Adipocyte (in vitro differentiated cells): ENCODE results near the gene PA2G4.

Source experiments
- DNase-seq: peaks from one replicate; pipeline ENCODE4 v3.0.0-alpha.2; 2015; ENCODE audit warnings: low read depth
- H3K27me3 ChIP-seq: replicated peaks from 2 replicates; pipeline ENCODE4 v1.7.0; 2013; ENCODE audit warnings: mild to moderate bottlenecking, low read length, moderate library complexity; ENCODE audit not compliant: control insufficient read depth, insufficient read depth
- H3K36me3 ChIP-seq: 2 replicates; pipeline ENCODE4 v1.7.0; 2013; ENCODE audit warnings: low read length, mild to moderate bottlenecking, moderate library complexity; ENCODE audit not compliant: control insufficient read depth, insufficient read depth, severe bottlenecking
- H3K4me1 ChIP-seq: 2 replicates; pipeline ENCODE4 v1.7.0; 2013; ENCODE audit warnings: mild to moderate bottlenecking, low read length, moderate library complexity; ENCODE audit not compliant: control insufficient read depth, insufficient read depth
- H3K4me3 ChIP-seq: 2 replicates; pipeline ENCODE4 v1.7.0; 2013; ENCODE audit warnings: mild to moderate bottlenecking, low read length, moderate library complexity
- H3K9ac ChIP-seq: 2 replicates; pipeline ENCODE4 v1.7.0; 2013; ENCODE audit warnings: mild to moderate bottlenecking, low read length, moderate library complexity
- H3K9me3 ChIP-seq: 2 replicates; pipeline ENCODE4 v1.7.0; 2013; ENCODE audit warnings: mild to moderate bottlenecking, low read length, moderate library complexity; ENCODE audit not compliant: control insufficient read depth

PA2G4 gene

DNA sequence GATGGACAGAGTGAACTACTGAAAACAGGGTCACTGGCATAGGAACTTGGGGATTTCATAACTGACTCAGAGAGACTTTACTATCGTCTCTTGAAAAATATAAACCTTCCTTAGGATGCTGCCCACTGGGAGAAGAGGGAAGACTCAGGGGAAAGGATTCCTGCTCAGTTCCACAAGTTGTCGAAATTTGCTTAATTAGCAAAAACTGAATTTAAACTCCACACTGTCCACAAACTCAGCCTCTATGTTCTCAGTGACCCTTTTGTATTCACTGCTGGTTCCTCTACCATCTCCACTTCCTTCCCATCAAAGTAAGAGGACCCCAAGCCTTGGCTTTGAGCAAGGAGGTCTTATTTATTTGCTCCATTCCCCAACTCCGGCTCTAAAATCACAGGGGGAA is 40.9 kb downstream of the PA2G4 start:
- Histone ChIP-seq H3K9me3 (no peaks in the 10 kb centered on the region), H3K36me3 (peaks cover 45% of the 10 kb centered on the region), H3K27me3 (no peaks in the 10 kb centered on the region)

GRCh38 chr12:56146492-56147460 is 42.4 kb downstream of the PA2G4 start:
- Histone ChIP-seq H3K9me3 (no peaks in the 10 kb centered on the region), H3K4me3 (no peak overlapping the region), H3K36me3 (peaks cover 32% of the 10 kb centered on the region), H3K9ac (peak overlapping the region; percentile 68), H3K4me1 (peaks cover 56% of the 10 kb centered on the region), H3K27me3 (no peaks in the 10 kb centered on the region)
- DNase-seq, result no peak

More for the DNA sequence above, 40.9 kb downstream of the PA2G4 start:
- H3K4me1 ChIP-seq, result peaks cover 44% of the 10 kb centered on the region
- no peak overlapping the region for H3K9ac ChIP-seq
- no peak overlapping the region for H3K4me3 ChIP-seq
- no peak for DNase-seq

GRCh38 chr12:56150563-56150962 is 46.2 kb downstream of the PA2G4 start:
- Histone ChIP-seq H3K36me3 (no peaks in the 10 kb centered on the region), H3K9me3 (no peaks in the 10 kb centered on the region), H3K27me3 (no peaks in the 10 kb centered on the region), H3K4me3 (no peak overlapping the region), H3K4me1 (peaks cover 50% of the 10 kb centered on the region), H3K9ac (peak overlapping the region; percentile 1)
- peak; percentile 56 for DNase-seq

- H3K27me3 ChIP-seq, result no peaks in the 10 kb centered on the region
- peak overlapping the region; percentile 95 for H3K9ac ChIP-seq
- DNase-seq, result peak; percentile 29
- no peaks in the 10 kb centered on the region for H3K9me3 ChIP-seq
- H3K4me3 ChIP-seq, result peak overlapping the region; percentile 92
- no peaks in the 10 kb centered on the region for H3K36me3 ChIP-seq
- H3K4me1 ChIP-seq, result peaks cover 42% of the 10 kb centered on the region
Measured at GRCh38 chr12:56151672-56152131, 47.3 kb downstream of the PA2G4 start.

GRCh38 chr12:56152132-56152755 is 47.9 kb downstream of the PA2G4 start, which contains the start of gene MYL6B:
MYL6B (plus strand) TSS chr12:56152587; CDS start chr12:56153919, 1,332 bp downstream.
- DNase-seq, result peak; percentile 98
- Histone ChIP-seq H3K9ac (peak within 1 kb of the TSS; percentile 95), H3K4me3 (peak within 1 kb of the TSS; percentile 92), H3K4me1 (peaks cover 38% of the 10 kb centered on the region), H3K36me3 (no peaks in the 10 kb centered on the region), H3K9me3 (no peaks in the 10 kb centered on the region), H3K27me3 (no peaks in the 10 kb centered on the region)

DNA sequence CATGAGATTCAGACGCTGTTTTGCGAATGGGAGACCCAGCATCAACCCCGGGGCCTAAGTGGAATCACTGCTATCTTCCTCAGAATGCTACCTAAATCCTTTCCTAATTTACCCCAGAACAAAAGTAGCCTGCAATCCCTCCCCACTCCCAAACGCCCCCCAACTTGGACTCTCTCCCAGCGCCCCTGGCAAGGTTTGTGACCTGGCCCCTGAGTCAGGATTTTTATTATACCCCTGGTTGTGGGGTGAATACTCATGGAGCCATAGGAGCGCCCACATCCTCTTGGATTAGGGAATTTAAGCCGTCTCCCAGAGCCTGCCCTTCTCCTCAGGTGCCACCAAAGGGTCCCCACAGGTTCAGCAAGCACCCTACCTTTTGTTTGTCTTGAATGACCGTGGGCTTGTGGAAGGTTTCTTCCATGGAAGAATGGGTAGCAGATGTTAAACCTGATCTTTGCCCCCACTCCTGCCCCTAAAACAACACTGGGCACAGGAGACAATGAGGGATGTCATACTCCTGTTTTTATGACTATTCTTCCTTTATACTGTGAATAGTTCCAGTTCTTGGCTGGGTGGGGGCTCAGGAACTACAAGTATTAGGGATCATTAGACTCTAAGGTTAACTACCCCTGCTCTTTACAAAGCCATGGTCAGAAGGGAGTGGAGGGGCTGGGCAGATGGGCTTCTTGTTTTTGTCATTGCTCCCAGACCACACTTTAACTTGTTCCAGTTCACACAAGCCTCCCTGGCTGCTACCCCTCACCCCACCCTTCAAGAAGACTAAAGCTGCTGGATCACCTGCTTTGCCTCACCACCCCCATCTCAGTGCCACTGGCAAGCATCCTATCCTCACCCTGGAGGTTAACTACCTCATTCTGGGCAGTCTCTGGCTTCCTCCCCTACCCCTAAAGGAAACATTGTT is 48.7 kb downstream of the PA2G4 start:
- H3K9me3 ChIP-seq, result no peaks in the 10 kb centered on the region
- no peak for DNase-seq

GRCh38 chr12:56153678-56154065 is 49.3 kb downstream of the PA2G4 start:
- H3K9me3 ChIP-seq, result no peaks in the 10 kb centered on the region
- DNase-seq, result no peak
- H3K27me3 ChIP-seq, result no peaks in the 10 kb centered on the region
- H3K4me3 ChIP-seq, result peak overlapping the region; percentile 92
- peaks cover 30% of the 10 kb centered on the region for H3K4me1 ChIP-seq
- H3K36me3 ChIP-seq, result no peaks in the 10 kb centered on the region
- peak overlapping the region; percentile 95 for H3K9ac ChIP-seq

More for the DNA sequence above, 48.7 kb downstream of the PA2G4 start:
- H3K27me3 ChIP-seq, result no peaks in the 10 kb centered on the region
- no peaks in the 10 kb centered on the region for H3K36me3 ChIP-seq
- H3K4me3 ChIP-seq, result peak overlapping the region; percentile 92
- H3K4me1 ChIP-seq, result peaks cover 37% of the 10 kb centered on the region
- H3K9ac ChIP-seq, result peak overlapping the region; percentile 95

GRCh38 chr12:56154246-56154771 is 50.0 kb downstream of the PA2G4 start:
- Histone ChIP-seq H3K9ac (no peak overlapping the region), H3K9me3 (no peaks in the 10 kb centered on the region), H3K27me3 (no peaks in the 10 kb centered on the region), H3K4me1 (peaks cover 30% of the 10 kb centered on the region), H3K4me3 (no peak overlapping the region), H3K36me3 (peaks cover under 1% of the 10 kb centered on the region)
- DNase-seq, result no peak

GRCh38 chr12:56154818-56155217 is 50.5 kb downstream of the PA2G4 start:
- no peak overlapping the region for H3K4me3 ChIP-seq

DNA sequence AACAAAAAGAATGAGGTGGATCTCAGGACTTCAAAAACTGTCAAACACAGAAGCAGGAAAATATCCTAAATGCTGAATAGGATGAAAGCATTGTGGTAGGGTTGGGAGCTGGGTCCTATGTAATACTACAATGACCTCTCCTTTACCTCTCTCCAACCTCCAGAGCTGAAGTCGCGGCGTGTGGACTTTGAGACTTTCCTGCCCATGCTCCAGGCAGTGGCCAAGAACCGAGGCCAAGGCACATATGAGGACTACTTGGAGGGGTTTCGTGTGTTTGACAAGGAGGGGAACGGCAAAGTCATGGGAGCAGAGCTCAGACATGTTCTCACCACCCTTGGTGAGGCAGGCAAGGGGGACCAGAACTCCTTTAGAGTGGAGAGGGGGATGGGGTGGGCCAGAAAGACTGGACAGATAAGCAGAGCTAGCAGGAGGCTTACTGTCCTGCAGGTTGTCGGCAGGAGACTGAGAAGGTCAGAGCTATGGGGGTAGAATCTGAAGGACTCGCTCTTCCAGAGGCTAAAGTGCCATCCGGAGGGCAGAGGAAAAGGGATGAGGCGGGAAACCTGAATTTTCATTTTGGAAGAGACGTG is 51.0 kb downstream of the PA2G4 start:
- Histone ChIP-seq H3K36me3 (peaks cover 11% of the 10 kb centered on the region), H3K4me1 (peaks cover 38% of the 10 kb centered on the region), H3K9ac (no peak overlapping the region), H3K9me3 (no peaks in the 10 kb centered on the region), H3K27me3 (no peaks in the 10 kb centered on the region), H3K4me3 (no peak overlapping the region)
- no peak for DNase-seq

More at GRCh38 chr12:56154818-56155217, 50.5 kb downstream of the PA2G4 start:
- Histone ChIP-seq H3K4me1 (peaks cover 33% of the 10 kb centered on the region), H3K27me3 (no peaks in the 10 kb centered on the region), H3K9ac (no peak overlapping the region), H3K9me3 (no peaks in the 10 kb centered on the region), H3K36me3 (peaks cover 6% of the 10 kb centered on the region)
- DNase-seq, result no peak
